Neural cell (in vitro differentiated cells): ENCODE data around the gene KCNIP2.

Experiments used
- SMC3 ChIP-seq: fragments of 450-650 bp; conservative IDR thresholded peaks from 2 replicates; pipeline ENCODE4 v1.6.1; 2014; ENCODE audit warnings: antibody characterized with exemption, mild to moderate bottlenecking, moderate library complexity; ENCODE audit not compliant: poor library complexity
- TF ChIP-seq, protein P1 (sequence below): fragments of 450-650 bp; IDR thresholded peaks from 2 replicates; pipeline ENCODE4 v1.5.1; 2014; ENCODE audit warnings: antibody characterized with exemption, mild to moderate bottlenecking, moderate library complexity; ENCODE audit not compliant: poor library complexity, severe bottlenecking

DNA sequence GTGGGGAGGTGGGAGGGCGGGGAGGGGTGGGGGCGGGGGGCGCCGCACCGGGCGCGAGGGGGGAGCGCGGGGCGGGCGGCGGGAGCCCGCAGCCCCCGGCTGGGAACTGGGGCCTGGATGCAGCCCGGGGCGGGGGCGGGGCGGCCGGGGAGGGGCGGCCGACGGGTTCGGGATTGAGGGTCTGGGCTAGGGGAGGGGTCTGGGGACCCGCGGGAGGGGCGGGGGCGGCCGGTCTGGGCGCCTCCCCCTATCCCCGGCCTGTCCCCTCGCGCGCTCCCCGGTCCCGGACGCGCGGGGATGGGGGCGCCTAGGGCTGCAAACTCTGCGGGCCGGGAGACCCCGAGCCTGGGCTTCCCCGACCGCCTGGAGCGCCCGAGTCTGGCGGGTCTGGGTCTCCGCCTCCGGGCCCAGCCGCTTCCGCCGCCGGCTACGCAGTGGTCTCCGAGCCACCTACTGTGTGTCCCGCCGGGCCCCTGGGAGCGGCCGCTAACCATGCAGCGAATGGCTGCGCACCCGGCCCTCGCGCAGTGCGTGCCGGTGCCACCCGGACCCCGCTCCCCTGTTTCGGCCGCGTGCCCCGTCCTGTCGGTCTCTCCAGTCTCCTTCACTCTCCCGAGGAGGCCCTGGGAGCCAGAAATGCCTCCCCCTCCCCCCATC, 67.3 kb downstream of the KCNIP2 start:
- no peak for TF ChIP-seq SMC3
- TF ChIP-seq, protein P1, sequence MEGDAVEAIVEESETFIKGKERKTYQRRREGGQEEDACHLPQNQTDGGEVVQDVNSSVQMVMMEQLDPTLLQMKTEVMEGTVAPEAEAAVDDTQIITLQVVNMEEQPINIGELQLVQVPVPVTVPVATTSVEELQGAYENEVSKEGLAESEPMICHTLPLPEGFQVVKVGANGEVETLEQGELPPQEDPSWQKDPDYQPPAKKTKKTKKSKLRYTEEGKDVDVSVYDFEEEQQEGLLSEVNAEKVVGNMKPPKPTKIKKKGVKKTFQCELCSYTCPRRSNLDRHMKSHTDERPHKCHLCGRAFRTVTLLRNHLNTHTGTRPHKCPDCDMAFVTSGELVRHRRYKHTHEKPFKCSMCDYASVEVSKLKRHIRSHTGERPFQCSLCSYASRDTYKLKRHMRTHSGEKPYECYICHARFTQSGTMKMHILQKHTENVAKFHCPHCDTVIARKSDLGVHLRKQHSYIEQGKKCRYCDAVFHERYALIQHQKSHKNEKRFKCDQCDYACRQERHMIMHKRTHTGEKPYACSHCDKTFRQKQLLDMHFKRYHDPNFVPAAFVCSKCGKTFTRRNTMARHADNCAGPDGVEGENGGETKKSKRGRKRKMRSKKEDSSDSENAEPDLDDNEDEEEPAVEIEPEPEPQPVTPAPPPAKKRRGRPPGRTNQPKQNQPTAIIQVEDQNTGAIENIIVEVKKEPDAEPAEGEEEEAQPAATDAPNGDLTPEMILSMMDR: no peak
